ENCODE data around the gene UBE2L6.

UBE2L6 gene

GRCh38 chr11:57511741-57512430 lies 55.6 kb downstream of the UBE2L6 start:
- DNase-seq (ENCODE audit: low read depth) = no peak
- Histone ChIP-seq H3K36me3 (ENCODE audit: control insufficient read depth, insufficient read depth, low read length, severe bottlenecking) (no peaks in the 10 kb centered on the region), H3K9me3 (ENCODE audit: control insufficient read depth, low read length) (no peaks in the 10 kb centered on the region), H3K4me1 (ENCODE audit: control insufficient read depth, insufficient read depth, low read length) (peaks cover 5% of the 10 kb centered on the region), H3K9ac (ENCODE audit: low read length) (no peak overlapping the region), H3K4me3 (ENCODE audit: low read length) (no peak overlapping the region), H3K27me3 (replicated peaks; ENCODE audit: control insufficient read depth, insufficient read depth, low read length) (no peaks in the 10 kb centered on the region)

DNA sequence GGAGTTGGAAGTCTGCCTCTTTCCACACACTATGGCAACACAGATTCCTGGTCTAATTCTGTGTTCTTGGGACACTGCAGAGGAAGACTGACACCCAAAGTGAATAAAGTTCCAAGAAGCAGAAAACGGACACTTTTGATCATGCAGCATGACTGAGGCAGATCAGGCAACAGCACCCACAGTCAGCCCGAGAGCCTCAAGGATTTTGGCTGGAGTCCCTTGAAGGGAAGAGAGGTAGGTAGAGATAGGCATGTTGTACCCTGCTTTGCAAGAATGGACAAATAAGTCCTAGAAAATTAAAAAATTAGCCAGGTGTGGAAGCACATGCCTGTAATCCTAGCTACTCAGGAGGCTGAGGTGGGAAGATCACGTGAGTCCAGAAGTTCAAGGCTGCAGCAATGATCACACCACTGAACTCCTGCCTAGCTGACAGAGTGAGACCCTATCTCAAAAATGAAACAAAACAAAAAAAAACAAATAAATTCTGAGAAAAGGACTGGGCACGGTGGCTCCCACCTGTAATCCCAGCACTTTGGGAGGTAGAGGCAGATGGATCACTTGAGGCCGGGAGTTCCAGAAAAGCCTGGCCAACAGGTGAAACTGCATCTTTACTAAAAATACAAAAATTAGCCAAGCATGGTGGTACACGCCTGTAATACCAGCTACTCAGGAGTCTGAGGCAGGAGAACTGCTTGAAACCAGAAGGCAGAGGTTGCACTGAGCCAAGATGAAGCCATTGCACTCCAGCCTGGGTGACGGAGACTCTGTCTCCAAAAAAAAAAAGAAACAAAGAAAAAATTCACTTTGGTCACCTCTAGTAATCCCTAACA lies 58.9 kb downstream of the UBE2L6 start:
- Histone ChIP-seq H3K4me1 (ENCODE audit: control insufficient read depth, insufficient read depth, low read length) (no peaks in the 10 kb centered on the region), H3K9me3 (ENCODE audit: control insufficient read depth, low read length) (no peaks in the 10 kb centered on the region), H3K27me3 (replicated peaks; ENCODE audit: control insufficient read depth, insufficient read depth, low read length) (no peaks in the 10 kb centered on the region), H3K36me3 (ENCODE audit: control insufficient read depth, insufficient read depth, low read length, severe bottlenecking) (no peaks in the 10 kb centered on the region), H3K9ac (ENCODE audit: low read length) (no peak overlapping the region), H3K4me3 (ENCODE audit: low read length) (no peak overlapping the region)
- DNase-seq (ENCODE audit: low read depth) = no peak

DNA sequence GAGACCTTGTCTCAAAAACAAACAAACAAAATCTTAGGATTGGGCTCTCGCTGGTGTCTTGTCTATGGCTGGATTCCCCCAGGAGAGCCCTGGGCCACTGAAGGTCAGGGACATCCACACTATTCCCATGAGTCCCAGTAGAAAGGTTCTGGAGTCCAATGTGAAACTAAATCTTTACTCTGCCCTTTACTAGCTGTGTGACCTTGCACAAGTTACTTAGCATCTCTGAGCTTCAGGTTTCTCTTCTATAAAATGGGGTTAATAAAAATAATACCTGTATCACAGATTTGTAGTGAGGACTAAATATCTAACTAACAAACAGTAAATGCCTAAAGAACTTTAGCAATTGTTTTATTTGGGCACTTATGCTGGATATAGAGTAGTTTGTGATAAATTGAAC lies 61.0 kb downstream of the UBE2L6 start:
- no peaks in the 10 kb centered on the region for H3K27me3 ChIP-seq (replicated peaks; ENCODE audit: control insufficient read depth, insufficient read depth, low read length)
- H3K36me3 ChIP-seq (ENCODE audit: control insufficient read depth, insufficient read depth, low read length, severe bottlenecking) = no peaks in the 10 kb centered on the region
- DNase-seq (ENCODE audit: low read depth) = no peak
- H3K4me3 ChIP-seq (ENCODE audit: low read length) = no peak overlapping the region
- H3K4me1 ChIP-seq (ENCODE audit: control insufficient read depth, insufficient read depth, low read length) = peaks cover 8% of the 10 kb centered on the region
- H3K9me3 ChIP-seq (ENCODE audit: control insufficient read depth, low read length) = no peaks in the 10 kb centered on the region
- H3K9ac ChIP-seq (ENCODE audit: low read length) = no peak overlapping the region

DNA sequence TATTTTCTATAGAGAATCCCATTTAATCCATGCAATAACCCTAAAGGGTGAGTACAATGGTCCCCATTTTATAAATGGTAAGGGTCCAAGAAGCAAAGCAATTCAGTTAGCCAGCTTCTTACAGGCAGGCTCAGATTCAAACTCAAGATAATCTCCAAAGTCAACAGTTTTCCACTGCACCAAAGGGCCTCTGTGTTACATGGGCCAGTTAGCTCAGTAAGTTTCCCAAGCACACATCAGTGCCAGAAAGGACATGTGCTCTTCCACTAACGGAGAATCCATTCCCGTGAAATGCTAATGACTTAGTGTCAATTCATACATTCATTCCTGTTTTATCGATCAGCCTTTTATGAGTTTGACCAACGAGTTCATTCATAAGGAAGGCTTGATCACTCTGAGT lies 63.0 kb downstream of the UBE2L6 start:
- Histone ChIP-seq H3K9me3 (ENCODE audit: control insufficient read depth, low read length) (no peaks in the 10 kb centered on the region), H3K4me1 (ENCODE audit: control insufficient read depth, insufficient read depth, low read length) (peaks cover 17% of the 10 kb centered on the region)

GRCh38 chr11:57502870-57503269 lies 64.6 kb downstream of the UBE2L6 start:
- H3K36me3 ChIP-seq (ENCODE audit: control insufficient read depth, insufficient read depth, low read length, severe bottlenecking) = no peaks in the 10 kb centered on the region
- no peak overlapping the region for H3K4me3 ChIP-seq (ENCODE audit: low read length)
- peaks cover 27% of the 10 kb centered on the region for H3K4me1 ChIP-seq (ENCODE audit: control insufficient read depth, insufficient read depth, low read length)
- no peaks in the 10 kb centered on the region for H3K27me3 ChIP-seq (replicated peaks; ENCODE audit: control insufficient read depth, insufficient read depth, low read length)
- no peaks in the 10 kb centered on the region for H3K9me3 ChIP-seq (ENCODE audit: control insufficient read depth, low read length)
- H3K9ac ChIP-seq (ENCODE audit: low read length) = no peak overlapping the region
- DNase-seq (ENCODE audit: low read depth) = no peak

More for the DNA sequence above, 63.0 kb downstream of the UBE2L6 start:
- Histone ChIP-seq H3K9ac (ENCODE audit: low read length) (no peak overlapping the region), H3K36me3 (ENCODE audit: control insufficient read depth, insufficient read depth, low read length, severe bottlenecking) (no peaks in the 10 kb centered on the region), H3K4me3 (ENCODE audit: low read length) (no peak overlapping the region), H3K27me3 (replicated peaks; ENCODE audit: control insufficient read depth, insufficient read depth, low read length) (no peaks in the 10 kb centered on the region)
- no peak for DNase-seq (ENCODE audit: low read depth)

DNA sequence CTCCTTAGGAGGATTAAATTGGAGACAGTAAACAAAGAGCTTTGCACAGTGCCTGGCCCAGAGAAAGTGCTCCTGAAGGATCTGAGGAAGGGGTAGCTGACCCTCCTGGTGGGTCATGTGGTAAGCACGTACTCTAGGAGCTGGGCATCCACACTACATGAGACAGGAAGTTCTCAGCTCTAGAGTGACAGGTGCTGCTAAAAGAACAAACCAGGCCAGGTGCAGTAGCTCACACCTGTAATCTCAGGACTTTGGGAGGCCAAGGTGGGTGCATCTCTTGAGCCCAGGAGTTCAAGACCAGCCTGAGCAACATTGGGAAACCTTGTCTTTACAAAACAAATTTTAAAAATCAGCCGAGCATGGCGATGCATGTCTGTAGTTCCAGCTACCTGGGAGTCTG lies 65.1 kb downstream of the UBE2L6 start:
- Histone ChIP-seq H3K9ac (ENCODE audit: low read length) (no peak overlapping the region), H3K4me1 (ENCODE audit: control insufficient read depth, insufficient read depth, low read length) (peaks cover 27% of the 10 kb centered on the region), H3K27me3 (replicated peaks; ENCODE audit: control insufficient read depth, insufficient read depth, low read length) (no peaks in the 10 kb centered on the region), H3K9me3 (ENCODE audit: control insufficient read depth, low read length) (no peaks in the 10 kb centered on the region), H3K4me3 (ENCODE audit: low read length) (no peak overlapping the region), H3K36me3 (ENCODE audit: control insufficient read depth, insufficient read depth, low read length, severe bottlenecking) (no peaks in the 10 kb centered on the region)
- no peak for DNase-seq (ENCODE audit: low read depth)

DNA sequence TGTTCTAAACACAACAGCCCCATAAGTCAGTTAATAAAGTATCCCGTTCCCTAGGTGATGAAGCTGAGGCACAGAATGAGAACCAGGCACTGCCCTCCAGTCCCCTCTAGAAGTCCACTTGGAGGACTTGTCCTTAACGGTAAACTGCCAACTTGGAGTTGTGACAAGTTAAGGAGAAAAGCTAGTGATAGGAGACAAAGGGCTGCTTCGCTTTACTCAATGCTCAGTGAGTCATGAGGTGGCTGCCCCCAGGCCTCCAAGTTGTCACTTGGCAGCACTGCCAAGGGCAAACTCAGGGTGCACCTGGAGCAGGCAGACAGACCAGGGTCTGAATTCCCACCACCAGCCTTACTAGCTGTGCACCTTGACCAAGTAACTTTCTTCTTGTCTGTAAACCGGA lies 65.5 kb downstream of the UBE2L6 start:
- peaks cover 27% of the 10 kb centered on the region for H3K4me1 ChIP-seq (ENCODE audit: control insufficient read depth, insufficient read depth, low read length)
- DNase-seq (ENCODE audit: low read depth) = no peak
- no peaks in the 10 kb centered on the region for H3K9me3 ChIP-seq (ENCODE audit: control insufficient read depth, low read length)
- no peaks in the 10 kb centered on the region for H3K27me3 ChIP-seq (replicated peaks; ENCODE audit: control insufficient read depth, insufficient read depth, low read length)
- H3K36me3 ChIP-seq (ENCODE audit: control insufficient read depth, insufficient read depth, low read length, severe bottlenecking) = no peaks in the 10 kb centered on the region
- no peak overlapping the region for H3K9ac ChIP-seq (ENCODE audit: low read length)
- H3K4me3 ChIP-seq (ENCODE audit: low read length) = no peak overlapping the region
